ENCODE data around the gene YBX1. TPM values are rescaled to one million over a fixed set of nuclear protein-coding genes. Genes with fewer than 3 reads are reported as not detected.
A peak's percentile ranks its signal among the peaks of the same experiment; 100 is the strongest.
"Not testable (repeated sequence)": the region's sequence is repeated elsewhere in the genome, so short reads cannot be mapped to it uniquely, and the experiment has no call there.

Gene YBX1
- 958 and 1,013 TPM in 2 replicates for total RNA-seq
- polyA plus RNA-seq (2012) = 904 TPM

GRCh38 chr1:42681741-42682483 is at the start of gene YBX1:
YBX1 (plus strand) TSS chr1:42682418; CDS start chr1:42682566, 148 bp downstream.
- DNase-seq (ENCODE audit: low read depth) = peak; percentile 99

DNA sequence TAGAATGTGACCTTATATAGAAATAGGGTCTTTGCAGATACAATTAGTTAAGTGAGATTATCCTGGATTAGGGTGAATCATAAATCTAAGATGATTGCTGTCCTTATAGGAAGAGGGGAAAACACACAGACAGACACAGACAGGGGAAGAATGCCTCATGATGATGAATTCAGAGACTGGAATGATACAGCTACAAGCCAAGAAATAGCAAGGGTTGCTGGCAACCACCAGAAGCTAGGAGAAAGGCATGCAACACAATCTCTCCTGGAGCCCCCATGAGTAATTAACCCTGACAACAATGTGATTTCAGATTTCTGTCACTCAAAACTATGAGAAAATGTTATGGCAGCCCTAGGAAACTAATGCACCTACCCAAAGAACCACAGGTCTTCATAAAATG is 43.1 kb upstream of the YBX1 start:
- no peak for DNase-seq (ENCODE audit: low read depth)

DNA sequence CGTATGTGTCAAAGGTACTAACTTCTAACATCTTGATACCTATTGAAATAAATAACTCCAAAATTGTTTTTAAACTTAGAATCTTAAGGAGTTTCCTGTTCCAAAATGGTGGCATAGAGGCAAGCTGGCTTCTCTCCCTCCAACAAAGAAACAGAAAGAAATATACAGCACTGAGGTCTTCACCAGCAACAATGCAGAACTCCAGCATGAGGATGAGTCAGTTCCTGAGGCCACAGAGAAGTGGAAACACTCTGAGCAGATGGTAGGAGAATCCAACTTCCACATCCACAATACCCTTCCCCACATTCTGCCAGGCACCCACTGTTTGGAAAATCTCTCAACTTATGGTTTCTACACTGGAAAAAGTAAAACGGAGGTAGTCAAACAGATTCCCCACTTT is 36.2 kb upstream of the YBX1 start:
- no peak for DNase-seq (ENCODE audit: low read depth)

DNA sequence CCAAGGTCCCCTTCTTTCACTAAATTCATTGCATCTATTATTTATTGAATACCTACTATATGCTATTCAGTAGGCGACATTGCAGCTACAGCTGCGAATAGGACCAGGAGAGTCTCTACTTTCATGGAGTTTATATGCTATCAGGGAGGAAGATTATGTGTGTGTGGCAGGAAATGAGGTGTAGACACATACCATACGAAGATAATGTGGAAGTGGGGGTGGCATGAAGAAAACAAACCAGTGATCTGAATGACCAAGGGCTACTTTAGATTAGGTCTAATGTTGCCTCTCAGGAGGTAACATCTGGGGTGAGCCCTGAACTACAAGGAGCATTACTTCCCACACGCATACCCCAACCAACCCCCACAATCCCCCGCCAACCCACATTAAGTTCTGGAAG is 25.0 kb upstream of the YBX1 start:
- no peak for DNase-seq (ENCODE audit: low read depth)

- DNase-seq (ENCODE audit: low read depth) = peak; percentile 94
Observed at GRCh38 chr1:42657981-42658876, 24.0 kb upstream of the YBX1 start, which contains the start of gene PPIH. PPIH (plus strand) TSS chr1:42658423; CDS start chr1:42658447, 24 bp downstream.

- DNase-seq (ENCODE audit: low read depth) = no peak
Observed at GRCh38 chr1:42658877-42659337, 23.3 kb upstream of the YBX1 start.

GRCh38 chr1:42660907-42661500 is 21.2 kb upstream of the YBX1 start:
- no peak for DNase-seq (ENCODE audit: low read depth)

- DNase-seq (ENCODE audit: low read depth) = peak; percentile 81
Observed at GRCh38 chr1:42669936-42670335, 12.3 kb upstream of the YBX1 start.

GRCh38 chr1:42670425-42670824 is 11.8 kb upstream of the YBX1 start:
- DNase-seq (ENCODE audit: low read depth) = no peak

DNA sequence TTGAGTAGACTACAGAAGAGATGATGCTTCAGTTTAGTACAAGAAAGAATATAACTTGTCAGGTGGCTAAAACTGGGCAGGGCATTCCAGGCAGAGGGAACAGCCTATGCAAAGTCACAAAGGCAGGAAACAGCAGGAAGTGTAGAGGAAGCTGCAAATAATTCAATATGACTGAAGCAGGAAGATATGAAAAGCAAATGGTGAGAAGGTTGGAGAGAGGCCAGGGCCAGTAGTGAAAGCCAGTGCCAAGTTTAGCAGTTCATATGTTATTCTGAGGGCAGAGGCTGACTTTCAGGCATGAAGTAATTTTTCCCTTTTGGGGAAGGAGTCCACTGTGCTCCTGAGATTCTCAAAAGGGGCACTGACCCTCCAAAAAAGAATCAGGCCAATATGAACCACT is 8.0 kb upstream of the YBX1 start:
- peak; percentile 61 for DNase-seq (ENCODE audit: low read depth)

DNA sequence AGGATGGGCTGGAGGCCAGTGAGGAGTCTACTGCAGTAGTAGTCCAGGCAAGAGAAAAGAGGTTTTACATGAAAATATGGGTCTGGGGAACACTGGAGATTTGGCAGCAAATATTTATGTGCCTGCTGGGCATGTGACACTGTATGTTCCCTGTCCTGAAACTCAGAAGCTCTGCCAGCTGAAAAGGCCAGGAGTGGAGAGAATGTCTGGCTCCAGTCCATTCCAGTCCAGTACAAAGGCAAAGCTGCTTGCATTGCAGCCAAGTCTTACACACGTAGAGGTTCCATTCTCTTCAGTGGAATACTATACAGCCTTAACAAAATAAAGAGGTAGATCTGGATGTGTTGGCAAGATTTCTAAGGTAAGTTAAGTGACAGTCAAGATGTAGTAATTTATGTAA is 7.5 kb upstream of the YBX1 start:
- DNase-seq (ENCODE audit: low read depth) = peak; percentile 37

GRCh38 chr1:42675467-42675866 is 6.8 kb upstream of the YBX1 start:
- DNase-seq (ENCODE audit: low read depth) = no peak

DNA sequence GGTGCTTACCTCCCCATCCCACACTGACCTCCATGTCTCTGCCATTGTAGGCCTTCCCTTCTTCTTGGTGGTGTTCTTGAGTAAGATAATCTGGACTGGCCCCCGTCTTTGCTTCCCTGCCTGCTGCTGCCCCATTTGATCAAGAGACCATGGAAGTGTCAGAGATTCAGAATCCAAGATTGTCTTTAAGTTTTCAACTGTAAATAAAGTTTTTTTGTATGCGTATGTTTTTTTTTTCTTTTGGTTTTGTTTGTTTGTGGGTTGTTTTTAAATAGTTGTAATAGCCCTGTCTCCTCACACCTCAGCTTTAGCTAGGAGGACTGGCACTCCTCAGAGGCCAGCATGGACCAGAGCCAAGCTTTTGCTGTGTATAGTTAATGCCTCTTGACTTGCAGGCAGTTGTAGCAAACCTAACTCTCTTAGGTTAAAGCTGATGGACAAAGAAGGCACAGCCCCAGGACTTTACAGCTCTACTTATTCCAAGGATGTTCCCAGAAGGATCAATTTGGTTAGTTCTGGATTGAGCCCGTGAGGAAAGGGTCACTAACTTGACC is 5.6 kb upstream of the YBX1 start:
- no peak for DNase-seq (ENCODE audit: low read depth)

DNA sequence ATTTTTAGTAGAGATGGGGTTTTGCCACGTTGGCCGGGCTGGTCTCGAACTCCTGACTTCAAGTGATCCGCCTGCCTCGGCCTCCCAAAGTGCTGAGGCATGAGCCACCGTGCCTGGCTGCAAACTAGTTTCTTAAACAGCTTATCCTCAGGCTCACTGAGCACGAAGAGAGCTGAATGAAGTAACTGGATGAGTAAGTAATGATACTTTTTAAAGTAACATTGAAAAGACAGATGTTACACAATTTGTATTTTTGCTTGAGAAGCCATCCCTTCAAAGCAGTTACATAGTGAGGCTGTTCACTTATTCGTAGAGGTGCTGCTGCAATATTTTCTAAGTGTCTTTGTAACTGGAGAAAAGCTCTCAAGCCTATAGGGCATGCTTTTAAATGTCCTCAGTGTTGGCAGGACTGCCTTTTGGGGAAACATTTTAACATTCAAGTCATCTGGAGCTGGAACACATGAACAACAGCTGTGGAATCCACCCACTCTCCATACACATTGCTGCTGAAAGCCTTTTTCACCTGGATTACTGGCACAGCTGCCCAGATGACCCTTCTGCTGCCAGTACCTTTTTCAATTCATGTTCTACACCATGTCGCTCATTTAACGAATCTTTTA is 2.7 kb upstream of the YBX1 start:
- no peak for DNase-seq (ENCODE audit: low read depth)

DNA sequence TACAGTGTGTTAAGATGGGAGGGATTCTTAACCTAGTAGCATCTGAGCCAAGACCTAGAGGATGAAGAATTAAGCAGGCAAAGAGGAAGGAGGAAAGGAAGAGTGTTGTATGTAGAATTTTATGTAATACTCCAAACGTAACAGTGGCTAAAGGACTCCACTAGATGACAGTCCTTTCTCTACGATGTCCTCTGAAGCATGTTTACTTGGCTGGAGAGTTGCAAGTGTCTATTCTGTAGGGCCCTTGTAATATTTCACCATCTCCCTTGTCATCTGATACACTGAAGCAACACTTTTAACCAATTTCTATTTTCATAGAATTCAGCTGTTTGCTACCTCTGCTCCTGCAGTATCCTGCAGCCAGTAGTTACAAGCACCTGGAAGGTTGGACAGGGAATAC is 2.2 kb upstream of the YBX1 start:
- DNase-seq (ENCODE audit: low read depth) = no peak

DNA sequence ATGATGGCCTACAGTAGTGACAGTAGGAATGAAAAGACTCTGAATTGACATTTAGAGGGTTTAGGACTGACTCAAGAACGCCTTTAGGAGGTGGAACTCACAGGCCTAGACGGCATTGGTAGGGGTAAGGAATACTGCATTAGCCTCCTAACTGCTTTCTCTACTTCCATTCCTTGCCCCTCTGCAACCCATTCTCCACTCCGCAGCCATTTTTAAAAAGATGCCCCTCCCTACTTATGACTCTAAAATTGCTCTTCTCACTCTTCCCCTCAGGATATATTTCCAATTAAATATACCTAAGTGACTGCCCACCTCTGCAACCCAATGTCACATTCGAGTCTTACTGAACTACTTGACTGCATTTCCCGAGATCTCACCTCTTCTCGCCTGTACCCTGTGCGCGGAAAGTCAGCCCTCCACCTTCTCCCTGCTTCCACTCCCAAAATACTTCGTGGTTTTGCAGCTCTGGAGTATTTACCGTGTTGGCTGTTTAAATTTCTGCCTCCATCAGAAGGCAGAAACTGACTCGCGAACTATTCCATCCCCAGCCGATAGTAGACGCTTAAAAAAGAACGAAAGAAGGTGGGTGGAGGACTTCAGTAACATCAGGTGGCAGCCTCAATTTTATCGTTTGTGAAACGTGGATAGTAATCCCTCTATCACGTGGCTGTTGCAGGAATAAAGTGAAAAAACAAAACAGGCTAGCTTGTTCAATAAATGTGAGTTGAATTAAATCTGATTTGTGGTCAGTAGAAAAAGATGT is 1.1 kb upstream of the YBX1 start:
- DNase-seq (ENCODE audit: low read depth) = peak; percentile 47

- not testable (repeated sequence) for DNase-seq (ENCODE audit: low read depth)
Observed at GRCh38 chr1:42682484-42682738, 193 bp downstream of the YBX1 start.

GRCh38 chr1:42682739-42683531 is 717 bp downstream of the YBX1 start:
- DNase-seq (ENCODE audit: low read depth) = peak; percentile 80

GRCh38 chr1:42684139-42684538 is 1.9 kb downstream of the YBX1 start:
- no peak for DNase-seq (ENCODE audit: low read depth)

DNA sequence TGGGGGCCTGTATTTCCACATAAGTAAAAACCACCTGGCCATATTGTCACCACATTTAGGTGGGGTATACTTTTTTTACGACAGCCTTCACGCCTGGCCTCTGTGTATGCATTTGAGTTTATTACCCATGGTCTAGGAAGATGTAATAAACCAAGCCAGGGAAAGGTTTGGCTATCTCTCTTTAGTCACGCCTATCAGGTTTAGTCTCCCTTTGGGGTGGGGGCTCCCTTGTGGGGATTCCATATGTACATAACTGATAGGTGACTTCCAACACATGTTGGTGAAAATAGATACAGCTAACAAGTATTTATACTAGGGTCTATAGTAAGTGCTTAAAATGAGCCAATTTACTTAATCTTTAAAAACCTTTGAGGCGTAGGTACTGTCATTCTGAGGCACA is 4.2 kb downstream of the YBX1 start:
- no peak for DNase-seq (ENCODE audit: low read depth)

Data from myocyte (in vitro differentiated cells).